Measurements from ENCODE around the gene SPEN.
A peak's percentile ranks its signal among the peaks of the same experiment; 100 is the strongest.
"Not testable (repeated sequence)": the region's sequence is repeated elsewhere in the genome, so short reads cannot be mapped to it uniquely, and the experiment has no call there.

Gene SPEN

GRCh38 chr1:15836511-15836771 is 11.1 kb upstream of the SPEN start:
- H3K4me1 ChIP-seq (ENCODE audit: control insufficient read depth, low read depth, low read length) = not testable (repeated sequence)
- WGBS (ENCODE audit: extremely low coverage, insufficient coverage, low lambda C conversion rate) = no CpG with 5 or more reads among the region's 14 CpGs

GRCh38 chr1:15836772-15837669 is 10.5 kb upstream of the SPEN start:
- Histone ChIP-seq H3K79me2 (ENCODE audit: control insufficient read depth, insufficient read depth, low read length) (no peaks in the 10 kb centered on the region), H3K56ac (ENCODE audit: low read length) (peak overlapping the region; percentile 54), H3K4me1 (ENCODE audit: control insufficient read depth, low read depth, low read length) (no peaks in the 10 kb centered on the region), H4K5ac (ENCODE audit: low read length) (no peak overlapping the region), H3K27me3 (ENCODE audit: insufficient read depth, low read length, poor library complexity) (no peaks in the 10 kb centered on the region), H2AK5ac (ENCODE audit: low read length) (no peak overlapping the region), H3K18ac (ENCODE audit: low read length) (no peak overlapping the region), H3K9ac (ENCODE audit: low read length) (no peak overlapping the region), H3K23ac (ENCODE audit: low read length) (no peak overlapping the region), H3K4ac (ENCODE audit: low read depth, low read length) (no peak overlapping the region), H3K36me3 (ENCODE audit: control insufficient read depth, insufficient read depth, low read length) (no peaks in the 10 kb centered on the region), H4K8ac (ENCODE audit: low read depth, low read length) (no peak overlapping the region), H2BK5ac (ENCODE audit: low read length) (no peak overlapping the region), H3K27ac (ENCODE audit: low read depth, low read length) (no peak overlapping the region), H2BK120ac (ENCODE audit: low read depth, low read length) (no peak overlapping the region), H2BK15ac (replicated peaks; ENCODE audit: low read depth) (no peak overlapping the region), H3K4me2 (ENCODE audit: low read length) (no peak overlapping the region), H3K79me1 (ENCODE audit: low read length) (no peaks in the 10 kb centered on the region), H3K4me3 (ENCODE audit: low read length) (no peak overlapping the region)
- WGBS (ENCODE audit: extremely low coverage, insufficient coverage, low lambda C conversion rate) = no CpG with 5 or more reads among the region's 62 CpGs
- DNase-seq = no peak

More at GRCh38 chr1:15836511-15836771, 11.1 kb upstream of the SPEN start:
- not testable (repeated sequence) for H3K36me3 ChIP-seq (ENCODE audit: control insufficient read depth, insufficient read depth, low read length); H4K5ac ChIP-seq (ENCODE audit: low read length); H2BK15ac ChIP-seq (replicated peaks; ENCODE audit: low read depth); H2AK5ac ChIP-seq (ENCODE audit: low read length); DNase-seq; H3K27me3 ChIP-seq (ENCODE audit: insufficient read depth, low read length, poor library complexity); H4K8ac ChIP-seq (ENCODE audit: low read depth, low read length); H3K79me1 ChIP-seq (ENCODE audit: low read length); H3K79me2 ChIP-seq (ENCODE audit: control insufficient read depth, insufficient read depth, low read length); H3K27ac ChIP-seq (ENCODE audit: low read depth, low read length); H2BK120ac ChIP-seq (ENCODE audit: low read depth, low read length); H3K18ac ChIP-seq (ENCODE audit: low read length); H3K4me2 ChIP-seq (ENCODE audit: low read length); H3K23ac ChIP-seq (ENCODE audit: low read length); H2BK5ac ChIP-seq (ENCODE audit: low read length); H3K4me3 ChIP-seq (ENCODE audit: low read length)
- Histone ChIP-seq H3K56ac (ENCODE audit: low read length) (peak overlapping the region; percentile 93), H3K9ac (ENCODE audit: low read length) (peak overlapping the region; percentile 91), H3K4ac (ENCODE audit: low read depth, low read length) (peak overlapping the region; percentile 93)

GRCh38 chr1:15837931-15838330 is 9.6 kb upstream of the SPEN start:
- Histone ChIP-seq H3K79me1 (ENCODE audit: low read length) (no peaks in the 10 kb centered on the region), H2BK15ac (replicated peaks; ENCODE audit: low read depth) (no peak overlapping the region), H4K5ac (ENCODE audit: low read length) (no peak overlapping the region), H3K18ac (ENCODE audit: low read length) (no peak overlapping the region), H3K56ac (ENCODE audit: low read length) (no peak overlapping the region), H3K9ac (ENCODE audit: low read length) (no peak overlapping the region), H3K27ac (ENCODE audit: low read depth, low read length) (no peak overlapping the region), H3K4me2 (ENCODE audit: low read length) (no peak overlapping the region), H4K8ac (ENCODE audit: low read depth, low read length) (no peak overlapping the region), H3K4ac (ENCODE audit: low read depth, low read length) (no peak overlapping the region), H2BK120ac (ENCODE audit: low read depth, low read length) (no peak overlapping the region), H2BK5ac (ENCODE audit: low read length) (no peak overlapping the region), H2AK5ac (ENCODE audit: low read length) (no peak overlapping the region), H3K23ac (ENCODE audit: low read length) (no peak overlapping the region), H3K79me2 (ENCODE audit: control insufficient read depth, insufficient read depth, low read length) (no peaks in the 10 kb centered on the region), H3K4me1 (ENCODE audit: control insufficient read depth, low read depth, low read length) (no peaks in the 10 kb centered on the region), H3K4me3 (ENCODE audit: low read length) (no peak overlapping the region), H3K27me3 (ENCODE audit: insufficient read depth, low read length, poor library complexity) (no peaks in the 10 kb centered on the region), H3K36me3 (ENCODE audit: control insufficient read depth, insufficient read depth, low read length) (no peaks in the 10 kb centered on the region)
- DNase-seq = no peak
- no CpG with 5 or more reads among the region's 7 CpGs for WGBS (ENCODE audit: extremely low coverage, insufficient coverage, low lambda C conversion rate)

GRCh38 chr1:15838721-15839120 is 8.8 kb upstream of the SPEN start:
- Histone ChIP-seq H3K4me2 (ENCODE audit: low read length) (no peak overlapping the region), H3K4me3 (ENCODE audit: low read length) (no peak overlapping the region), H3K79me2 (ENCODE audit: control insufficient read depth, insufficient read depth, low read length) (no peaks in the 10 kb centered on the region), H3K36me3 (ENCODE audit: control insufficient read depth, insufficient read depth, low read length) (no peaks in the 10 kb centered on the region), H3K56ac (ENCODE audit: low read length) (no peak overlapping the region), H3K79me1 (ENCODE audit: low read length) (no peaks in the 10 kb centered on the region), H3K4me1 (ENCODE audit: control insufficient read depth, low read depth, low read length) (no peaks in the 10 kb centered on the region), H3K23ac (ENCODE audit: low read length) (no peak overlapping the region), H3K27me3 (ENCODE audit: insufficient read depth, low read length, poor library complexity) (no peaks in the 10 kb centered on the region), H2BK5ac (ENCODE audit: low read length) (no peak overlapping the region), H3K4ac (ENCODE audit: low read depth, low read length) (no peak overlapping the region), H3K18ac (ENCODE audit: low read length) (no peak overlapping the region), H2BK15ac (replicated peaks; ENCODE audit: low read depth) (no peak overlapping the region), H4K5ac (ENCODE audit: low read length) (no peak overlapping the region), H2BK120ac (ENCODE audit: low read depth, low read length) (no peak overlapping the region), H4K8ac (ENCODE audit: low read depth, low read length) (no peak overlapping the region), H3K27ac (ENCODE audit: low read depth, low read length) (no peak overlapping the region), H3K9ac (ENCODE audit: low read length) (no peak overlapping the region), H2AK5ac (ENCODE audit: low read length) (no peak overlapping the region)
- WGBS (ENCODE audit: extremely low coverage, insufficient coverage, low lambda C conversion rate) = no CpG with 5 or more reads among the region's 4 CpGs
- no peak for DNase-seq

- Histone ChIP-seq H4K5ac (ENCODE audit: low read length) (no peak overlapping the region), H3K27ac (ENCODE audit: low read depth, low read length) (no peak overlapping the region), H3K27me3 (ENCODE audit: insufficient read depth, low read length, poor library complexity) (no peaks in the 10 kb centered on the region), H3K4me2 (ENCODE audit: low read length) (no peak overlapping the region), H3K36me3 (ENCODE audit: control insufficient read depth, insufficient read depth, low read length) (no peaks in the 10 kb centered on the region), H3K18ac (ENCODE audit: low read length) (no peak overlapping the region), H3K23ac (ENCODE audit: low read length) (no peak overlapping the region), H2BK5ac (ENCODE audit: low read length) (no peak overlapping the region), H3K79me2 (ENCODE audit: control insufficient read depth, insufficient read depth, low read length) (peaks cover 11% of the 10 kb centered on the region), H3K4ac (ENCODE audit: low read depth, low read length) (no peak overlapping the region), H4K8ac (ENCODE audit: low read depth, low read length) (no peak overlapping the region), H2BK15ac (replicated peaks; ENCODE audit: low read depth) (no peak overlapping the region), H3K56ac (ENCODE audit: low read length) (no peak overlapping the region), H2AK5ac (ENCODE audit: low read length) (no peak overlapping the region), H3K9ac (ENCODE audit: low read length) (no peak overlapping the region), H2BK120ac (ENCODE audit: low read depth, low read length) (no peak overlapping the region), H3K4me3 (ENCODE audit: low read length) (no peak overlapping the region), H3K79me1 (ENCODE audit: low read length) (peaks cover 1% of the 10 kb centered on the region), H3K4me1 (ENCODE audit: control insufficient read depth, low read depth, low read length) (no peaks in the 10 kb centered on the region)
- no CpG with 5 or more reads among the region's 3 CpGs for WGBS (ENCODE audit: extremely low coverage, insufficient coverage, low lambda C conversion rate)
- no peak for DNase-seq
Observed at GRCh38 chr1:15843826-15844572, 3.5 kb upstream of the SPEN start.
